Measurements from ENCODE around the gene FIG4.

Gene FIG4

GRCh38 chr6:109747221-109747620, 56.1 kb downstream of the FIG4 start:
- TF ChIP-seq, protein P1, sequence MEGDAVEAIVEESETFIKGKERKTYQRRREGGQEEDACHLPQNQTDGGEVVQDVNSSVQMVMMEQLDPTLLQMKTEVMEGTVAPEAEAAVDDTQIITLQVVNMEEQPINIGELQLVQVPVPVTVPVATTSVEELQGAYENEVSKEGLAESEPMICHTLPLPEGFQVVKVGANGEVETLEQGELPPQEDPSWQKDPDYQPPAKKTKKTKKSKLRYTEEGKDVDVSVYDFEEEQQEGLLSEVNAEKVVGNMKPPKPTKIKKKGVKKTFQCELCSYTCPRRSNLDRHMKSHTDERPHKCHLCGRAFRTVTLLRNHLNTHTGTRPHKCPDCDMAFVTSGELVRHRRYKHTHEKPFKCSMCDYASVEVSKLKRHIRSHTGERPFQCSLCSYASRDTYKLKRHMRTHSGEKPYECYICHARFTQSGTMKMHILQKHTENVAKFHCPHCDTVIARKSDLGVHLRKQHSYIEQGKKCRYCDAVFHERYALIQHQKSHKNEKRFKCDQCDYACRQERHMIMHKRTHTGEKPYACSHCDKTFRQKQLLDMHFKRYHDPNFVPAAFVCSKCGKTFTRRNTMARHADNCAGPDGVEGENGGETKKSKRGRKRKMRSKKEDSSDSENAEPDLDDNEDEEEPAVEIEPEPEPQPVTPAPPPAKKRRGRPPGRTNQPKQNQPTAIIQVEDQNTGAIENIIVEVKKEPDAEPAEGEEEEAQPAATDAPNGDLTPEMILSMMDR (IDR thresholded peaks at IDR 0.05): no peak

DNA sequence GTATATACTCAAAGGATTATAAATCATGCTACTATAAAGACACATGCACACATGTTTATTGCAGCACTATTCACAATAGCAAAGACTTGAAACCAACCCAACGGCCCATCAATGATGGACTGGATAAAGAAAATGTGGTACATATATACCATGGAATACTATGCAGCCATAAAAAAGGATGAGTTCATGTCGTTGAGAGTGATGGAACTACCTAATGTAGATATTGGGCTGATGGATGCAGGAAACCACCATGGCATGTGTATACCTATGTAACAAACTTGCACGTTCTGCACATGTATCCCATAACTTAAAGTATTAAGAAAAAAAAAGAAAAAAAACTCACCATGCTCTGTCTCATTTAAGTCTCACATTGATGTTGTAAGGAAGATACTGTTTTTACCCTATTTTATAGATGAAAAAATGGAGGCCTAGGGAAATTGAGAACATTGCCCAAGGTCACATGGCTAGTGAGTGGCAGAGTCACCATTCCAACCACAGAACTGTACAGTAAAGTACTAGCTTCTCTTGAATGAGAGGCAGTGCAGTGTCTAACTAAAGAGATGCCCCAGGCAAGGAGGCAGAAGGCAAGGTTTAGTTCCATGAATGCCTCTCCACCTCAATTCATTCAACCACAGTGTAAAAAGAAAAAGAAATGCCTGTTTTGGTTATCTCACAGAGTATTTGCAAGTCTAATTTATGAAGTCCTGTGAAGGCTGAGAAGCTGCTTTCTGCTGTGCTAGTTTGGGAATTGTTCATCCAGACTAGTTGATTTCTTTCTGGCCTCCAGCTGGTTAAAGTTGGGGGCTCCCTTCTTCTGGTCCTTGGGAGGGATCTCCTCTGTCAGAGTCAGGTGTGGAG, 68.2 kb downstream of the FIG4 start:
- TF ChIP-seq, protein P1 (IDR thresholded peaks at IDR 0.05): no peak

GRCh38 chr6:109760208-109760607, 69.1 kb downstream of the FIG4 start:
- TF ChIP-seq, protein P1 (IDR thresholded peaks at IDR 0.05): no peak

DNA sequence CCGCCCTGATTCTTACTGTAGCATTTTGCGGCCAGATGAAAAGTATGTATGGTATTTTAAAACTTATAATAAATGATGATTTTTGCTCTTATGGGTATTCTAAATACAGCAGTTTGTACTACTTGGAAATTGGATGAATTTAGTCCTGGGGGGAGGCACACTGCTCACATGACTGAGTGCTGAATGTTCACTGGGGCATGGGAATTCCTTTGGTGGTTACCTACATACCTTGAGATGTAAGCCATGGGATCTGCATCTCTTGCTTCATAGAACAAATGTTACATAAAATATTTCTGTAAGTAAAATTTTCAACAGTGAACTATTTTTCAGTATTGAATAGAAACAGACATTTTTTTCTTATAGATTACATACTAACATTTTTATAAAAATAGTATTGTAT, 71.1 kb downstream of the FIG4 start:
- TF ChIP-seq, protein P1 (IDR thresholded peaks at IDR 0.05): no peak

- TF ChIP-seq, protein P1 (IDR thresholded peaks at IDR 0.05): no peak
These were observed 71.8 kb downstream of the FIG4 start for GRCh38 chr6:109762769-109763441.

GRCh38 chr6:109766167-109766566, 75.1 kb downstream of the FIG4 start:
- TF ChIP-seq, protein P1 (IDR thresholded peaks at IDR 0.05): no peak

DNA sequence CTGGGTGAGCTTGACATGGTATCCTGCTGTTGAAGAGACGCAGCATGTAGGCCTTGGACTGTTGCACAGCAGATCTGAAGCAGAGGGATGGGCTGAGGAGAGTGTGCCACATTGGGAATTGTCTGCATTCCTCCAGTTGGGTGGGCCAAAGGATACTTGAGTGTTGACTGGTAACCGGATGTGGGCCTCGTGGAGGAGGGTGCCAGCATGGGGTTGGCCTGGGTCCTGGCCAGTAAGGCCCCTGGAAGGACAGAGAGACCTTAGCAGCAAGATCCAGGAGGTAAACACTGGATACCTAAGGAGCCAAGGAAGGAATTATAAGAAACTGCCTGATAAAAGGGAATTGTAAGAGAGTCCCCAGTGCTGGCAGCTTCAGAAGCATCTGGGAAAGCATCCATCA, 76.9 kb downstream of the FIG4 start:
- TF ChIP-seq, protein P1 (IDR thresholded peaks at IDR 0.05): no peak
